Measurements from ENCODE around the gene GRK1. TPM values are rescaled to one million over a fixed set of nuclear protein-coding genes. Genes with fewer than 3 reads are reported as not detected.

The GRK1 gene
- total RNA-seq, 1 donor from 2014 or later: 1.5 TPM

DNA sequence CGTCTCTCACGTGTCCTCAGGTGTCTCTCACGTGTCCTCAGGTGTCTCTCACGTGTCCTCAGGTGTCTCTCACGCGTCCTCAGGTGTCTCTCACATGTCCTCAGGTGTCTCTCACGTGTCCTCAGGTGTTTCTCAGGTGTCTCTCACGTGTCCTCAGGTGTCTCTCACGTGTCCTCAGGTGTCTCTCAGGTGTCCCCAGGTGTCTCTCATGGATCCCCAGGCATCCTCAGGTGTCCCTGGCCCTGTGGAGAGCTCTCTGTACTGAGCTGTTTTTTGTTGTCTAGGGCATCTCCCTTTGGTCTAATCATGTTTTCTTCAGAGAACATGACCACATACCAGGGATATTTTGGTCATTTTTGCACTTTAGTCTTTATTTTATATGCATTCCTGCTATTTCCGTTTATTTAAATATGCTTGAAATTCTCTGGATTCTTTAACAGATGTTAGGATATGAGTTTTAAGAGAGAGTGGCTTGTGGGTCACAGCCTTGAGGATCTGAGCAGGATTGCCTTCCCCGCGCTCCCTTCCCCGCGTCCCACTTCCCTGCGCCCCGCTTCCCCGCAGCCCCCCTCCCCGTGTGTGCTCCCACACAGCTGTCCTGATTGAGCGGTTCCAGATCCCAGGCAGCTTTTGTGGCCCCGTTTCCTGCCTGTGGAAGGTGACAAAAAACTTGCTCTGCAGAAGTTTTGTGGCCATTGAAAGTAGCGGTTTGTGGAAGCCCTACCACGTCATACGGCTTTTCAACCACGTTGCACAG is 40.9 kb upstream of the GRK1 start:
- Mint-ChIP-seq H3K9me3 (peaks cover 3% of the 10 kb centered on the region), H3K27ac (ENCODE audit: unreplicated experiment) (no peak overlapping the region), H3K4me3 (peak overlapping the region; percentile 87), H3K4me1 (peaks cover 13% of the 10 kb centered on the region), H3K27me3 (ENCODE audit: low read depth) (peaks cover 4% of the 10 kb centered on the region), H3K36me3 (ENCODE audit: low read depth) (peaks cover 42% of the 10 kb centered on the region)
- TF ChIP-seq CTCF (conservative IDR thresholded peaks at IDR 0.05): no peak
- no peak for DNase-seq (ENCODE audit: low read depth, low spot score)

- no peak for DNase-seq (ENCODE audit: low read depth, low spot score)
- Mint-ChIP-seq H3K4me1 (peaks cover 13% of the 10 kb centered on the region), H3K9me3 (peaks cover 3% of the 10 kb centered on the region), H3K36me3 (ENCODE audit: low read depth) (peaks cover 41% of the 10 kb centered on the region), H3K27me3 (ENCODE audit: low read depth) (peaks cover 4% of the 10 kb centered on the region), H3K27ac (ENCODE audit: unreplicated experiment) (no peak overlapping the region), H3K4me3 (peak overlapping the region; percentile 87)
- TF ChIP-seq CTCF (conservative IDR thresholded peaks at IDR 0.05): no peak
Measured at GRCh38 chr13:113627136-113627535, 39.9 kb upstream of the GRK1 start.

- peaks cover 3% of the 10 kb centered on the region for H3K9me3 Mint-ChIP-seq
- peaks cover 35% of the 10 kb centered on the region for H3K36me3 Mint-ChIP-seq (ENCODE audit: low read depth)
- peak overlapping the region; percentile 57 for H3K27ac Mint-ChIP-seq (ENCODE audit: unreplicated experiment)
- H3K4me3 Mint-ChIP-seq: no peak overlapping the region
- no peak for TF ChIP-seq CTCF (conservative IDR thresholded peaks at IDR 0.05)
- H3K4me1 Mint-ChIP-seq: peaks cover 13% of the 10 kb centered on the region
- DNase-seq (ENCODE audit: low read depth, low spot score): no peak
- peaks cover 4% of the 10 kb centered on the region for H3K27me3 Mint-ChIP-seq (ENCODE audit: low read depth)
Measured at GRCh38 chr13:113628291-113629270, 38.4 kb upstream of the GRK1 start.

- Mint-ChIP-seq H3K27ac (ENCODE audit: unreplicated experiment) (no peak overlapping the region), H3K4me3 (no peak overlapping the region), H3K36me3 (ENCODE audit: low read depth) (peaks cover 35% of the 10 kb centered on the region), H3K4me1 (peaks cover 13% of the 10 kb centered on the region), H3K27me3 (ENCODE audit: low read depth) (peaks cover 4% of the 10 kb centered on the region), H3K9me3 (peaks cover 3% of the 10 kb centered on the region)
- TF ChIP-seq CTCF (conservative IDR thresholded peaks at IDR 0.05): no peak
- DNase-seq (ENCODE audit: low read depth, low spot score): no peak
Measured at GRCh38 chr13:113629866-113630265, 37.2 kb upstream of the GRK1 start.

- no peak for TF ChIP-seq CTCF (conservative IDR thresholded peaks at IDR 0.05)
- Mint-ChIP-seq H3K9me3 (peaks cover 3% of the 10 kb centered on the region), H3K27me3 (ENCODE audit: low read depth) (peaks cover 4% of the 10 kb centered on the region), H3K27ac (ENCODE audit: unreplicated experiment) (no peak overlapping the region), H3K4me3 (no peak overlapping the region), H3K4me1 (peaks cover 13% of the 10 kb centered on the region), H3K36me3 (ENCODE audit: low read depth) (peaks cover 35% of the 10 kb centered on the region)
- no peak for DNase-seq (ENCODE audit: low read depth, low spot score)
Measured at GRCh38 chr13:113630296-113630695, 36.7 kb upstream of the GRK1 start.

All from neural crest cell (in vitro differentiated cells).